ENCODE data around the gene L3MBTL3. TPM values are rescaled to one million over a fixed set of nuclear protein-coding genes. Genes with fewer than 3 reads are reported as not detected.

Gene L3MBTL3
- polyA plus RNA-seq, 1 of the 3 experiments (the other 2 are of a cell fraction) = 12.6 TPM

DNA sequence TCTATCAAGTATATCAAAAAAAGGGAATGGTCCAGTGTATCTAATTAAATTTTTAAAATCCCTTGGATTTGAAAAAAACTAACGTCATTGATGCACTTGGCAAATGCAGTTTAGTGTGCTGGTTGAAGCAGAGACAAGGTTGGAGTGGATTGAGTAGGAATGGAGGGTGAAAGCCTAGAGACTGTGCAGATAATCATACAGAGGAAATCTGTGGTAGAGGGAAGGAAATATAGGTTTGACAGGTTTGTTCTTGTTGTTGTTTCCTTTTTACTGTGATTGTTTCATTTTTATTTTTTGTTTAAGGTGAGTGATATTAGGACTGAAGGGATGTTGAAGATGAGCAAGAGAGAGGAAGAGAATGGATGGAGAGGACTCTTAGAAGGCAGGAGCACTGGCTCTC lies 29.0 kb upstream of the L3MBTL3 start:
- ChIA-PET CTCF (no interaction called here), POLR2A (no interaction called here)
- no peak overlapping the region for H3K9ac ChIP-seq
- no peak overlapping the region for H3K27ac ChIP-seq (ENCODE audit: low read depth in 2 of 2, low read length in 1 of 2)
- no peak for DNase-seq
- no peaks in the 10 kb centered on the region for H3K79me2 ChIP-seq (ENCODE audit: insufficient read depth)
- H2AFZ ChIP-seq (ENCODE audit: low read depth) = no peak overlapping the region
- H4K20me1 ChIP-seq (ENCODE audit: insufficient read depth) = no peaks in the 10 kb centered on the region
- no peaks in the 10 kb centered on the region for H3K36me3 ChIP-seq (replicated peaks in 1 of 2; ENCODE audit: control insufficient read depth in 1 of 2, insufficient read depth in 2 of 2, low read length in 1 of 2)
- TF ChIP-seq, protein P1, sequence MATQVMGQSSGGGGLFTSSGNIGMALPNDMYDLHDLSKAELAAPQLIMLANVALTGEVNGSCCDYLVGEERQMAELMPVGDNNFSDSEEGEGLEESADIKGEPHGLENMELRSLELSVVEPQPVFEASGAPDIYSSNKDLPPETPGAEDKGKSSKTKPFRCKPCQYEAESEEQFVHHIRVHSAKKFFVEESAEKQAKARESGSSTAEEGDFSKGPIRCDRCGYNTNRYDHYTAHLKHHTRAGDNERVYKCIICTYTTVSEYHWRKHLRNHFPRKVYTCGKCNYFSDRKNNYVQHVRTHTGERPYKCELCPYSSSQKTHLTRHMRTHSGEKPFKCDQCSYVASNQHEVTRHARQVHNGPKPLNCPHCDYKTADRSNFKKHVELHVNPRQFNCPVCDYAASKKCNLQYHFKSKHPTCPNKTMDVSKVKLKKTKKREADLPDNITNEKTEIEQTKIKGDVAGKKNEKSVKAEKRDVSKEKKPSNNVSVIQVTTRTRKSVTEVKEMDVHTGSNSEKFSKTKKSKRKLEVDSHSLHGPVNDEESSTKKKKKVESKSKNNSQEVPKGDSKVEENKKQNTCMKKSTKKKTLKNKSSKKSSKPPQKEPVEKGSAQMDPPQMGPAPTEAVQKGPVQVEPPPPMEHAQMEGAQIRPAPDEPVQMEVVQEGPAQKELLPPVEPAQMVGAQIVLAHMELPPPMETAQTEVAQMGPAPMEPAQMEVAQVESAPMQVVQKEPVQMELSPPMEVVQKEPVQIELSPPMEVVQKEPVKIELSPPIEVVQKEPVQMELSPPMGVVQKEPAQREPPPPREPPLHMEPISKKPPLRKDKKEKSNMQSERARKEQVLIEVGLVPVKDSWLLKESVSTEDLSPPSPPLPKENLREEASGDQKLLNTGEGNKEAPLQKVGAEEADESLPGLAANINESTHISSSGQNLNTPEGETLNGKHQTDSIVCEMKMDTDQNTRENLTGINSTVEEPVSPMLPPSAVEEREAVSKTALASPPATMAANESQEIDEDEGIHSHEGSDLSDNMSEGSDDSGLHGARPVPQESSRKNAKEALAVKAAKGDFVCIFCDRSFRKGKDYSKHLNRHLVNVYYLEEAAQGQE (IDR thresholded peaks at IDR 0.05; ENCODE audit: low read depth, low read length) = no peak
- TF ChIP-seq, protein P2, sequence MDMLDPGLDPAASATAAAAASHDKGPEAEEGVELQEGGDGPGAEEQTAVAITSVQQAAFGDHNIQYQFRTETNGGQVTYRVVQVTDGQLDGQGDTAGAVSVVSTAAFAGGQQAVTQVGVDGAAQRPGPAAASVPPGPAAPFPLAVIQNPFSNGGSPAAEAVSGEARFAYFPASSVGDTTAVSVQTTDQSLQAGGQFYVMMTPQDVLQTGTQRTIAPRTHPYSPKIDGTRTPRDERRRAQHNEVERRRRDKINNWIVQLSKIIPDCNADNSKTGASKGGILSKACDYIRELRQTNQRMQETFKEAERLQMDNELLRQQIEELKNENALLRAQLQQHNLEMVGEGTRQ (IDR thresholded peaks at IDR 0.05; ENCODE audit: borderline replicate concordance, low read depth, low read length) = no peak
- TF ChIP-seq MXI1 (IDR thresholded peaks at IDR 0.05; ENCODE audit: low read depth, low read length) (no peak), JUND (IDR thresholded peaks at IDR 0.05) (no peak), GABPA (IDR thresholded peaks at IDR 0.05; ENCODE audit: low read depth) (no peak), EZH2phosphoT487 (IDR thresholded peaks at IDR 0.05; ENCODE audit: borderline replicate concordance, low read depth) (no peak), FOXM1 (IDR thresholded peaks at IDR 0.05; ENCODE audit: low read depth) (no peak), NFIC (IDR thresholded peaks at IDR 0.05; ENCODE audit: borderline replicate concordance) (no peak), POLR2AphosphoS5 (IDR thresholded peaks at IDR 0.05; ENCODE audit: low read depth, low read length) (no peak), SIN3A (IDR thresholded peaks at IDR 0.05; ENCODE audit: borderline replicate concordance, low read depth, low read length) (no peak), MAX (IDR thresholded peaks at IDR 0.05; ENCODE audit: low read depth) (no peak), RCOR1 (IDR thresholded peaks at IDR 0.05; ENCODE audit: low read length) (no peak), RXRA (IDR thresholded peaks at IDR 0.05; ENCODE audit: borderline replicate concordance, low read depth) (no peak)
- TF ChIP-seq, protein P3, sequence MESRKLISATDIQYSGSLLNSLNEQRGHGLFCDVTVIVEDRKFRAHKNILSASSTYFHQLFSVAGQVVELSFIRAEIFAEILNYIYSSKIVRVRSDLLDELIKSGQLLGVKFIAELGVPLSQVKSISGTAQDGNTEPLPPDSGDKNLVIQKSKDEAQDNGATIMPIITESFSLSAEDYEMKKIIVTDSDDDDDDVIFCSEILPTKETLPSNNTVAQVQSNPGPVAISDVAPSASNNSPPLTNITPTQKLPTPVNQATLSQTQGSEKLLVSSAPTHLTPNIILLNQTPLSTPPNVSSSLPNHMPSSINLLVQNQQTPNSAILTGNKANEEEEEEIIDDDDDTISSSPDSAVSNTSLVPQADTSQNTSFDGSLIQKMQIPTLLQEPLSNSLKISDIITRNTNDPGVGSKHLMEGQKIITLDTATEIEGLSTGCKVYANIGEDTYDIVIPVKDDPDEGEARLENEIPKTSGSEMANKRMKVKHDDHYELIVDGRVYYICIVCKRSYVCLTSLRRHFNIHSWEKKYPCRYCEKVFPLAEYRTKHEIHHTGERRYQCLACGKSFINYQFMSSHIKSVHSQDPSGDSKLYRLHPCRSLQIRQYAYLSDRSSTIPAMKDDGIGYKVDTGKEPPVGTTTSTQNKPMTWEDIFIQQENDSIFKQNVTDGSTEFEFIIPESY (IDR thresholded peaks at IDR 0.05; ENCODE audit: borderline replicate concordance, low read depth) = no peak
- no peaks in the 10 kb centered on the region for H3K9me3 ChIP-seq
- no peak overlapping the region for H3K4me2 ChIP-seq
- no peaks in the 10 kb centered on the region for H3K4me1 ChIP-seq (ENCODE audit: control insufficient read depth in 1 of 2, insufficient read depth in 2 of 2, low read depth in 1 of 2, low read length in 1 of 2)
- H3K27me3 ChIP-seq (ENCODE audit: insufficient read depth) = no peaks in the 10 kb centered on the region
- 36% methylated on average over 1 of the region's 1 CpG for WGBS (ENCODE audit: low lambda C conversion rate)
- H3F3A ChIP-seq (replicated peaks; ENCODE audit: insufficient read depth) = no peaks in the 10 kb centered on the region
- no peak overlapping the region for H3K4me3 ChIP-seq (ENCODE audit: low read depth in 2 of 2, low read length in 1 of 2)
- no peaks in the 10 kb centered on the region for H3K9me2 ChIP-seq

All from SK-N-SH (cell line).